Sigmoid colon (tissue), 4 donors: ENCODE results near the gene SOX10.

Experiments
- CTCF ChIP-seq, 4 experiments: fragments of 450-650 bp in 3 of 4; fragments of 200-600 bp in 1 of 4; IDR thresholded peaks; one replicate each; pipeline ENCODE4 v1.5.1; 2016 to 2019; ENCODE audit warnings: antibody characterized with exemption in 4 of 4, mild to moderate bottlenecking in 3 of 4, moderate library complexity in 2 of 4
- POLR2A ChIP-seq, 2 donors: fragments of 450-650 bp; IDR thresholded peaks; one replicate each; pipeline ENCODE4 v1.6.1; 2016; ENCODE audit warnings: antibody characterized with exemption in 2 of 2, mild to moderate bottlenecking in 2 of 2, moderate library complexity in 2 of 2
- POLR2AphosphoS5 ChIP-seq, 4 donors: sonication (generic); formaldehyde crosslinking; IDR thresholded peaks; one replicate each; pipeline ENCODE4 v1.6.1; 2017; ENCODE audit warnings: antibody characterized with exemption in 4 of 4

DNA sequence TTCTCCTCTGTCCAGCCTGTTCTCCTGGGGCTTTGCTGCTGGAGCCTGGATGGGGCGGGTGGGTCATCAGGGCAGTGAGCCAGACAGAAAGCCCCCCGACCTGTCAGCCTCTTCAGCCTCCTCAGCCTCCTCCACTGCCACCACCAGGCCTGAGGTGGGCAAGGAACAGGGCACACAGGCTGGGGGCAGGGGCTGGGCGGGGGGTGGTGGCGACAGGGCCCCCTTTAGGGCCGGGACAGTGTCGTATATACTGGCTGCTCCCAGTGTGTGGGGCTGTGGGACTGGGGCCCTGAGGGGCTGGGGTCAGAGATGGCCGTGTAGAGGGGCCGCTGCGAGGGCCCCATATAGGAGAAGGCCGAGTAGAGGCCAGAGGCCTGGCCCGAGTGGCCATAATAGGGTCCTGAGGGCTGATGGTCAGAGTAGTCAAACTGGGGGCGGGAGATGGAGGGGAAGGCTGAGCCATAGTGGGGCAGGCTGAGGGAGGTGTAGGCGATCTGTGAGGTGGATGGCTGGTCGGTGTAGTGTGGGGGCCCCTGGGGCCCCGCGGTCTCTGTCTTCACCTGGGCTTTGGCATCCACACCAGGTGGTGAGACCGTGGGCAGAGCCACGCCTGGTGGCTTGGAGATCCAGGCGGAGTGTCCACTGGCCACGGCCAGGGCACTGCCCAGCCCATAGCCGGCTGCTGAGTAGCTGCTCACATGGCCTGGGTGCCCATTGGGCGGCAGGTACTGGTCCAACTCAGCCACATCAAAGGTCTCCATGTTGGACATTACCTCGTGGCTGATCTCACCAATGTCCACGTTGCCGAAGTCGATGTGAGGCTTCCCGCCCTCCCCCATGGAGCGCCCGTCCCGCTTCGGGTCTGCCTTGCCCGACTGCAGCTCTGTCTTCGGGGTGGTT is 10.8 kb downstream of the SOX10 start:
- TF ChIP-seq POLR2A (IDR thresholded peaks at IDR 0.05), result no peak
- TF ChIP-seq POLR2AphosphoS5 (IDR thresholded peaks at IDR 0.05), result no peak
- no peak for TF ChIP-seq CTCF (IDR thresholded peaks at IDR 0.05)
